T1000 (cell line): Measurements from ENCODE around the gene PPP2R1B.
"Not testable (repeated sequence)": the region's sequence is repeated elsewhere in the genome, so short reads cannot be mapped to it uniquely, and the experiment has no call there.

Source experiments
- DNase-seq: peaks from one replicate; lab custom pipeline; 2025; ENCODE audit warnings: mixed read lengths; lab: John Stamatoyannopoulos, UW

Gene PPP2R1B

GRCh38 chr11:111765984-111766833 is at the start of gene PPP2R1B:
PPP2R1B (minus strand) TSS chr11:111766389; CDS start chr11:111766361, 28 bp downstream.
- peak; percentile 62 for DNase-seq

GRCh38 chr11:111815489-111815888 is 49.3 kb upstream of the PPP2R1B start:
- DNase-seq: no peak

DNA sequence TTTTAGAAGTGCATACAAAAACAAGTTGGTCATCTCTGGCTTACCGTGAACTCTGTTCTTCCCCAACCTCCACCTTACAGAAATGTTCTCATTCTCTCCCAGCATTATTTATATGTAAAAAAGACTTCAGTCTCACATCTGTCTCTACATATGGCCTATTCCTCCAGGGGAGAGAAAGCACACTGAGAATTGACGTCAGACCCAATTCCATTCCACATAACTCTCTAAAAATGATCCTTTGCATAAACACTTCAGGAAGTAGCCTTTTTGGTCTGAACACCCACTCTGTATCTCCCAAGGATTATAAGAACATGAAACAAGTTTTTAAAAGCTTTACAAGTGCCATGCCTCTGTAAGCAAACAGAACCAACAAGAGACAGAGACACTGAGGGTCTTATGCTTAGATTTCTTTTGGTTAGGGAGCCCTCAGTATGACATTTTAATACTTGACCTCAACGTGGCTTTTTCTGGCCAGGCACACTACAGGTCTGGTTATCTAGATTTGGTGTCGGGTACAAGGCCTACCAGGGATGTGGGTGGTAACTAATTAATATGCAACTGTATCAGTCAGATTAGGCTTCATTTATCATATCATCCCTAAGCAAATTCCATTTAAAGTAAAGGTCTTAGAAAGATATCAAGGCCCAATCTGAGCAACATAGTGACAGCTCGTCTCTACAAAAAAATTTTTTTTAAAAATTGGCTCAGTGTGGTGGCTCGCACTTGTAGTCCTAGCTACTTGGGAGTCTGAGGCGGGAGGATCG is 48.5 kb upstream of the PPP2R1B start:
- no peak for DNase-seq

- DNase-seq: no peak
Observed at GRCh38 chr11:111814106-111814505, 47.9 kb upstream of the PPP2R1B start.

GRCh38 chr11:111812211-111812610 is 46.0 kb upstream of the PPP2R1B start:
- DNase-seq: no peak

DNA sequence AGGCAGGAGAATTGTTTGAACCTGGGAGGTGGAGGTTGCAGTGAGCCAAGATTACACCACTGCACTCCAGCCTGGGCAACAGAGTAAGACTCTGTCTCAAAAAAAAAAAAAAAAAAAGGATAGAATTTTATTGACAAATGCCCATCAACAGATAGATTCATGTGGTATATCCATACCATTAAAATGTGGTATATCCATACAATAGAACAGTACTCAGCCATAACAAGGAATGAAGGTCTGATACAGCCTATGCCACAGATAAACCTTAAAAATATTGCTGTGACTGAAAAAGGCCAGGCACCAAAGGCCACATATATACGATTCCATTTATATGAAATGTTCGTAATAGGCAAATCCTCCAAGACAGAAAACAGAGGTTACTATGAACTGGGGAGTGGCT is 45.3 kb upstream of the PPP2R1B start:
- no peak for DNase-seq

DNA sequence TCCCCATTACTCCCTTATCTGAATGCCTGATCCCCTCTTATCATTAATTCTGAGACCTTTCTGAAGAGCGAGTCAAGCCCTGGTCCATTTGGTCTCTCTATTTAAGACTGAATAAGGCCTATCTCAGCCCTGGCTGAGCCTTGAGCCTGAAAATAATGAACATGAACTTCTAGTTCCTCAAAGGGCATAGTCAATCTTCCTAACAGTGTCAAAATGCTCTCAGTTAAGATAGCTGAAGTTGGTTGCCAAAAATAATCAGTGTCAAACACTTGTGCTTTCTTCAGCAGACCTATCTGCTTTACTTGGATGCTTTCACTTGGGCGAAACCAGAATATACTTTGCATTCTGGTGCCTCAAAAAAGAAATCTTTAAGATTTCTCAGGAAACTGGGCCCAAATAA is 42.6 kb upstream of the PPP2R1B start:
- no peak for DNase-seq

DNA sequence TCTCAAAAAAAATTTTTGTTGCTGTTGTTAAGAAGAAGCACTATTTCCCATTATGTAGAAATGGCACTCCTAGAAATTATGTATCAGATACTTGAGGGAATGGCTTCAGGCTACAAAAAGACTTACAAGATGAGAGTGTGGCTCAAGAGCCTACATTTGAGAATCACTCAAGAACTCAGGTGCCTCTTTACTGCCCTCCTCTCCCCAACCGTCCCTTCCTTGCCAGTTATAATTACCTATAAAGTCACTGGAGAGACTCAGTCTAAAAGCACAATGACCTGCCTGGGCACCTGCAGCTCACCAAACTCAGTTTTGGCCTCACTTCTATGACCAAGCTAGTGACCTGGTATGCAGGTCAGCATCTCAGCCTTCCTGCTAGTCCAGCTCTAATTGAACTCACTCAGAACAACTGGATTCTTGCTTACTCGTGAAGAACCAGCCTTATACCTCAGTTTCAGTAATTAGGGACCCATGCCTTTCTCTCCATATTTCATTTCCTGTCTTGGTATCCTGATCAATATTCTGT is 41.9 kb upstream of the PPP2R1B start:
- DNase-seq: no peak

GRCh38 chr11:111807076-111807475 is 40.9 kb upstream of the PPP2R1B start:
- DNase-seq: no peak

GRCh38 chr11:111801135-111801534 is 34.9 kb upstream of the PPP2R1B start:
- no peak for DNase-seq

GRCh38 chr11:111798279-111798678 is 32.1 kb upstream of the PPP2R1B start:
- DNase-seq: no peak

GRCh38 chr11:111797145-111797581 is 31.0 kb upstream of the PPP2R1B start:
- no peak for DNase-seq

DNA sequence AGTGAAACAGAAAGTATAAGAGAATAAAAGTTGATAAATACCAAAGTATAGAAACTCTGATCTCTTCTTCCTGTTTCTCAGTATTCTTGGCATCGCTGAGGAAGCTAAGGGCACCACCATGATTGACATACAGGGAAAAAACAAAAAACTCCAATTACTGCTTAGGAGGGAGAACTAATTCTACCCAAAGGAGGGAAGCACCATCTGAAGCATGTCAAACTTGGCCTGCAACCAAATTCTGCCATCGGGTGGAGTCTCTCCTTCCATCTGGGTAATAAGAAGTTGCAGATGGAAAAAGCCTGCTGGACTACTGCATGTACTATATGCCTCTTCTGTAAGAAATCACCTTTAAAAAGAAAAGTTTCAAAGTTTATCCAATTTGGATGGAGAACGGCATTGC is 30.5 kb upstream of the PPP2R1B start:
- no peak for DNase-seq

DNA sequence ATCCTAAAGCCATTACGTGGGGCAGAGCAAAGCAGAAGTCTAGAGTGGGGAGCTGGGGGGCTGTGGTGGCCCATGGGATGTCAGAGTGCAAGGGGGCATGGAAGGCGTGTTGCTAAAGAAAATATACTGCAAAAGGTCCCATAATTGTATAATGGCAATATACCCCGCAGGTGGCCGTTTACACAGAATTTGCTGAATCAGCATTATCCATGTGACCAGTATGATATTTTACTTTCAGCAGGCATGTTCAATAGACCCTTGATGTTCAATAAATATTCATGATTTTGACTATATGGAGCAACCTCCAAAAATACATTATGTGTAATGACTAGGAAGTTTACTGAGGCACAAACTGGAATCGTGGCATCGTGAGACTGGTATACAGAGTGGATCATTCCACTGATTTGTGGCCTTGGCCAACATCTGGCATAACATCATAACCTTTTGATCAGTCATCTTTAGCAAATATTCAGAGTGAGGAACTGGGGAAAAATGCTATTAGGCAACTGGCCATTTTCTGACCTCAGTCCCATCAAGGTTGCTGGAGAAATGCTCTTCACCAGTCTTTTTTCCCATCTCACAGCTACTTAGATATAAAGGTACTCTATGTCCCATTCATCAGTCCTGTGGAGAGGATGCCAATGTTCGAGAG is 29.3 kb upstream of the PPP2R1B start:
- no peak for DNase-seq

DNA sequence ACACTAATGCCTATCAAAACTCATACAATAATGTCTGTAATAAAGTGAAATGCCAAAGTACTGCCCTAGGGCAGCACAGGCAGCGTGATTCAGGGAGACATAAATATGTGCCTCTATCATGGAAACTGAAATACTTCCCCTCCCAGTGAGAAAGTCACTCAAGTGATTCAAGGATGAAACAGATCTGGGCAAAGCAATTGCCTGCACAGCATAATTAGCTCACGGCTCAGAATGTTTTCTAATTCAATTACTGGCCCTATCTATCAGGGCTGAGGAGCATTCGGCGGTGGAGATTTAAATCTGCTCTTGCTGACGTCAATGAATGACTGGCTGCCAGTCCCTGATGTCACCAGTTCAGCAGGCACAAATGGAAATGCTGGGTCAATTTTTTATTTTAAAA is 27.7 kb upstream of the PPP2R1B start:
- peak; percentile 44 for DNase-seq

- no peak for DNase-seq
Observed at GRCh38 chr11:111792955-111793500, 26.8 kb upstream of the PPP2R1B start.

- DNase-seq: no peak
Observed at GRCh38 chr11:111792314-111792713, 26.1 kb upstream of the PPP2R1B start.

- no peak for DNase-seq
Observed at GRCh38 chr11:111788464-111788863, 22.3 kb upstream of the PPP2R1B start.

DNA sequence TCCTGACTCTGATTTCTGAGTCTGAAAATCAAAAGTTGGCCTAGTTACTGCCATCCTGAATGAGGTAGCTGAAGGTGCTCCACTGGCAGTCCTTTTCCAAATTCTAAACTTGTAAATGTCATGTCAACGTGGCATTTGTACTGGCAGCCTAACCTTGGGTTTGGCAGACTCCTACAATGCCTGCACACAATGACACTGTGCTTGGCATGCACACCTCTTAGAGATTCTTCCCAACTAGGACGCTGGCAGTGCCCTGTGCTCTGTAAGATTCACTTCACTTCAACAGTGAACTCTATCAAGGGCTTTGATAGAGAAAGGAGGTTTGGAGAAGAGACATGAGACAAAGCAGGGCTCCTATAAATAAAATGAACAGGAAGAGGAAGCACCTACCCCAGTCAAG is 21.9 kb upstream of the PPP2R1B start:
- no peak for DNase-seq

GRCh38 chr11:111785886-111786412 is 19.8 kb upstream of the PPP2R1B start:
- DNase-seq: no peak

GRCh38 chr11:111785076-111785475 is 18.9 kb upstream of the PPP2R1B start:
- DNase-seq: no peak

- DNase-seq: not testable (repeated sequence)
Observed at GRCh38 chr11:111784311-111784710, 18.1 kb upstream of the PPP2R1B start.
